ENCODE results near the gene PTH2. TPM values are rescaled to one million over a fixed set of nuclear protein-coding genes. Genes with fewer than 3 reads are reported as not detected.

The PTH2 gene
- total RNA-seq, 2 donors from 2014 or later: not detected

DNA sequence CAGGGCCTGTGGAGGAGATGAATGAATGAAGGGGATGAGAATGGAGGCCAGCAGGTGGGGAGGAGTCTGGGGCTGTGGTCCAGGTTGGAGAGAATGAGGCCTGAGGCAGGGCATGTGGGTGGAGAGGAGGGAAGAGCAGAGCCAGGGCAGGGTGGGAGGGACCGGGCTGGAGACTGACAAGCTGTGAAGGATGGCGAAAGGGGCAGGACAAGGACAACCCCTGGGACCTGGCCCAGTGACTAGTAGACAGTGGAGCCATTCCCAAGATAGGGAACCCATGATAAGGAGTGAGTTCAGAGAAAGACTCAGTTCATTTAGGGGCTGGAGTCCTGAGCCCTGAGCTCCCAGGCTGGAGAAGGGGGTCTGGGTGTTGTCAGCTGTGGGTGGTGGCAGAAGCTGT lies 3.0 kb downstream of the PTH2 start:
- no peak for ATAC-seq
- DNase-seq (ENCODE audit: low spot score): no peak
- H3K9me3 Mint-ChIP-seq: no peaks in the 10 kb centered on the region
- H3K36me3 Mint-ChIP-seq: no peaks in the 10 kb centered on the region
- no peak overlapping the region for H3K27ac Mint-ChIP-seq
- H3K4me3 Mint-ChIP-seq: no peak overlapping the region
- H3K4me1 Mint-ChIP-seq (ENCODE audit: low read depth in 2 of 2): peaks cover 25 to 28% of the 10 kb centered on the region in 2 donors
- H3K27me3 Mint-ChIP-seq: peaks cover 66 to 73% of the 10 kb centered on the region in 2 donors

DNA sequence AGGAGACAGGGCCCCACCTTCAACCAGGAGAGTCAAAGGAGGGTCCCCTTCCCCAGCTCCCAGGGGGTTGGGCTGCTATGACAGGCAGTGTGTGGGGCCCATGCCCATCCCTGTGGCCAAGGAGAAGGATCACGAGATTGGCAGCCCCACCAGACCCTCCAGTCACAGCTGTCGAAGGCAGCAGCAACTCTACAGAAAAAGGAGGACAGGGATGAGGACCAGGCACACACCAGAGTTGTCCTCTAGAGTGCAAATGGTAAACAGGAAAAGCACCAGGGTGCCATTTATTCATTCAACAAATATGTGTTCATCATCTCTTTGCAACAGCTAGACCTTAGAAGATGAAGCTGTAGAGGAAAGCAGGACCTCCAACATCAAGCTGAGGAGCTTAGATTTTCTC lies 4.1 kb downstream of the PTH2 start:
- no peak overlapping the region for H3K27ac Mint-ChIP-seq
- H3K27me3 Mint-ChIP-seq: peaks cover 60 to 65% of the 10 kb centered on the region in 2 donors
- DNase-seq (ENCODE audit: low spot score) (no peak), ATAC-seq (no peak)
- no peaks in the 10 kb centered on the region for H3K9me3 Mint-ChIP-seq
- H3K4me3 Mint-ChIP-seq: no peak overlapping the region
- no peaks in the 10 kb centered on the region for H3K36me3 Mint-ChIP-seq
- peaks cover 25 to 28% of the 10 kb centered on the region in 2 donors for H3K4me1 Mint-ChIP-seq (ENCODE audit: low read depth in 2 of 2)

DNA sequence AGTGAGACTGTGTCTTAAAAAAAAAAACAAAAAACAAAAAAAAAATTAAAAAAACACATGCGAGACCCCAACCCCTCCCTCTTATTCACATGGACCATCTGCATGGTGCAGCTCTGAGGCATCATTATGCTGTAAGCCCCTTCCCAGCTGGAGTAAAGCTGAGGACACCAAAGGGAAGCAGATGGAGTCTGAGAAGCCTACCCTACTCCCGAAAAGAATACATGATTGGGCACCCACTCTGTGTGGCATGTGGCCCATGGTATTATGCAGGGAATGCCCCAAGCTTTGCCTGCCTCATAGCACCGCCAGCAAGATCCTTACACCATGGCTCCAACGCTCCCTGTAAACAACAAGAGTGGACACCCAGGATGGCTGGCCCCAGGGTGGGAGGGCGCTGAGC lies 4.7 kb downstream of the PTH2 start:
- Mint-ChIP-seq H3K27ac (no peak overlapping the region), H3K4me1 (ENCODE audit: low read depth in 2 of 2) (peaks cover 19 to 22% of the 10 kb centered on the region in 2 donors), H3K4me3 (no peak overlapping the region), H3K9me3 (no peaks in the 10 kb centered on the region), H3K27me3 (peaks cover 54 to 59% of the 10 kb centered on the region in 2 donors), H3K36me3 (no peaks in the 10 kb centered on the region)
- ATAC-seq (no peak), DNase-seq (ENCODE audit: low spot score) (no peak)

DNA sequence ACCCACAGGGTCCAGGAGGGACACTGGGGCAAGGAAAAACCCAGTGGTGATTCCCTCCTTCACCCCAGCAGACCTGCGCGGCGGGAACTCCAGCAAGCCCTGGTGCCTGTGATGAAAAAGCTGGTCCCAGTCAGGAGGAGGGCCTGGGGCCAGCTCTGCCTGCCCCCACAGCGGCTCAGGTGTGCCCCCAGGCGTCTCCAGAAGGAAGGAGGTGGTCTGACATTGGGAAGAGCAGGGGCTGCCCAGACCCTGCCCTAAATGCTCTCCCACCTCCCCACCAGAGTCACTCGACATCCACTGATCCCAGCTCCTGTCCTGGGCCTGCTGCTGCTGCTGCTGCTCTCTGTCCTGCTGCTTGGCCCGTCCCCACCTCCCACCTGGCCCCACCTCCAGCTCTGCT lies 6.2 kb downstream of the PTH2 start:
- H3K4me3 Mint-ChIP-seq: no peak overlapping the region
- no peak overlapping the region for H3K27ac Mint-ChIP-seq
- no peak for DNase-seq (ENCODE audit: low spot score)
- H3K27me3 Mint-ChIP-seq: peaks cover 44 to 55% of the 10 kb centered on the region in 2 donors
- no peaks in the 10 kb centered on the region for H3K36me3 Mint-ChIP-seq
- no peaks in the 10 kb centered on the region for H3K9me3 Mint-ChIP-seq
- H3K4me1 Mint-ChIP-seq (ENCODE audit: low read depth in 2 of 2): peaks cover 10 to 12% of the 10 kb centered on the region in 2 donors
- no peak for ATAC-seq

GRCh38 chr19:49415810-49416200 lies 7.4 kb downstream of the PTH2 start:
- Mint-ChIP-seq H3K9me3 (no peaks in the 10 kb centered on the region), H3K4me3 (no peak overlapping the region), H3K27ac (no peak overlapping the region), H3K4me1 (ENCODE audit: low read depth in 2 of 2) (peaks cover 0 to 4% of the 10 kb centered on the region in 2 donors), H3K27me3 (peaks cover 32 to 44% of the 10 kb centered on the region in 2 donors), H3K36me3 (no peaks in the 10 kb centered on the region)
- ATAC-seq (no peak), DNase-seq (ENCODE audit: low spot score) (no peak)

- Mint-ChIP-seq H3K27ac (no peak overlapping the region), H3K36me3 (no peaks in the 10 kb centered on the region), H3K9me3 (no peaks in the 10 kb centered on the region), H3K4me1 (ENCODE audit: low read depth in 2 of 2) (peaks cover 0 to 4% of the 10 kb centered on the region in 2 donors), H3K27me3 (peaks cover 27 to 38% of the 10 kb centered on the region in 2 donors), H3K4me3 (no peak overlapping the region)
- DNase-seq (ENCODE audit: low spot score) (no peak), ATAC-seq (no peak)
Observed at GRCh38 chr19:49415102-49415809, 8.0 kb downstream of the PTH2 start.

DNA sequence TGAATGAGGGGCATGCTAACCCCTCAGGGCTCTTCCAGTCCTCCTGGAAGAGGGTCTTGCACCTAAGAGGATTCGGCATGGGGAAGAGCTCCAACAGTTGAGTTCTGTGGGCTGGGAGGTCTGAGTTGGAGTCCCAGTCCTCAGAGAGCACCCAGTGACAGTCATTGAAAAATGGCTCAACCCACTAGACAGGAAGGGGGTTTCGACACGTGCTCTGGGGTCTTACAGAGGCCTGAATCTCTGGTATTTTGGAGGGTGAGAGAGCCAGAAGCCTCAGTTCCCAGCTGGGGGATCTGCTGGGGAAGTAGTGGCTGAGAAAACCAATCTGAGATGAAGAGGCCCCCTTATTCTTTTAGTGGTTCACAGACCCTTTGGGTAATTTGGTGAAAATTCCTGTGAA lies 9.0 kb downstream of the PTH2 start:
- H3K27ac Mint-ChIP-seq: no peak overlapping the region

GRCh38 chr19:49413348-49413747 lies 9.9 kb downstream of the PTH2 start:
- Mint-ChIP-seq H3K4me1 (ENCODE audit: low read depth in 2 of 2) (peaks cover 9 to 13% of the 10 kb centered on the region in 2 donors), H3K4me3 (no peak overlapping the region), H3K9me3 (no peaks in the 10 kb centered on the region), H3K36me3 (no peaks in the 10 kb centered on the region), H3K27me3 (peaks cover 8 to 21% of the 10 kb centered on the region in 2 donors), H3K27ac (no peak overlapping the region)
- no peak for DNase-seq (ENCODE audit: low spot score)
- ATAC-seq: no peak

More for the DNA sequence above, 9.0 kb downstream of the PTH2 start:
- no peak for DNase-seq (ENCODE audit: low spot score)
- Mint-ChIP-seq H3K4me1 (ENCODE audit: low read depth in 2 of 2) (peaks cover 7 to 8% of the 10 kb centered on the region in 2 donors), H3K4me3 (no peak overlapping the region), H3K27me3 (peaks cover 17 to 28% of the 10 kb centered on the region in 2 donors), H3K36me3 (no peaks in the 10 kb centered on the region), H3K9me3 (no peaks in the 10 kb centered on the region)
- no peak for ATAC-seq

DNA sequence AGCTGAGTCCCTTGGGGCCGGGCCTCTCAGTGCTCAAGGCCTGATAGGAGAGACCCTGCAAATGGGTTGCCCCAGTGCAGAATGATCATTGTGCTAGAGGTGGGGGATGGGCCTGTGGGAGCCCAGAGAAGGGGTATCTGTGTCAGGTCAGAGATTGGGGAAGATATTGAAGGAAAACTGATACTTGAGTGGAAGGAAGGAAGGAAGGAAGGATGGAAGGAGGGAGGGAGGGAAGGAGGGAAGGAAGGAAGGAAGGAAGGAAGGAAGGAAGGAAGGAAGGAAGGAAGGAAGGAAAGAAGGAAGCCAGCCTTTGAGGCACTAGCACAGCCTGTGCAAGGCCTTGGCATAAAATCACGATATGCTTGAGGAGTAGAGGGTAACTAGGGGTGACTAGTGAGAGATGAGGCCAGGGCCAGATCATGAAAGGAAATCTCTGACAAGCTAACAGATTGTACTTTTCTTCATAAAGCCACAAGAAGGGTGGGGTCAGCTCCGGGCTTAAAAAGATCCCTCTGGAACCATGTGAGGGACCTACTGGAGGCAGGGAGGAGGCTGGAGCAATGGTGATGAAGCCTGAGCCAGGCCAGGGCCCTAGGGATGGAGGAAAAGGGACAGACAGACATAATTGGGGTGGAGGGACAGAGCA lies 11.4 kb downstream of the PTH2 start:
- DNase-seq (ENCODE audit: low spot score) (no peak), ATAC-seq (no peak)
- peaks cover 0 to 13% of the 10 kb centered on the region in 2 donors for H3K27me3 Mint-ChIP-seq
- no peak overlapping the region for H3K27ac Mint-ChIP-seq
- H3K4me1 Mint-ChIP-seq (ENCODE audit: low read depth in 2 of 2): peaks cover 9 to 13% of the 10 kb centered on the region in 2 donors
- no peaks in the 10 kb centered on the region for H3K9me3 Mint-ChIP-seq
- H3K36me3 Mint-ChIP-seq: no peaks in the 10 kb centered on the region
- no peak overlapping the region for H3K4me3 Mint-ChIP-seq

GRCh38 chr19:49409441-49410029 lies 13.7 kb downstream of the PTH2 start:
- Mint-ChIP-seq H3K9me3 (no peaks in the 10 kb centered on the region), H3K36me3 (no peaks in the 10 kb centered on the region), H3K4me3 (peak overlapping the region; percentile 40), H3K27ac (peak overlapping the region; percentile 40 to 78), H3K4me1 (ENCODE audit: low read depth in 2 of 2) (peaks cover 9 to 13% of the 10 kb centered on the region in 2 donors), H3K27me3 (peaks cover 0 to 10% of the 10 kb centered on the region in 2 donors)
- DNase-seq (ENCODE audit: low spot score) (no peak), ATAC-seq (peak in 1 of 2 donors; percentile 43)

DNA sequence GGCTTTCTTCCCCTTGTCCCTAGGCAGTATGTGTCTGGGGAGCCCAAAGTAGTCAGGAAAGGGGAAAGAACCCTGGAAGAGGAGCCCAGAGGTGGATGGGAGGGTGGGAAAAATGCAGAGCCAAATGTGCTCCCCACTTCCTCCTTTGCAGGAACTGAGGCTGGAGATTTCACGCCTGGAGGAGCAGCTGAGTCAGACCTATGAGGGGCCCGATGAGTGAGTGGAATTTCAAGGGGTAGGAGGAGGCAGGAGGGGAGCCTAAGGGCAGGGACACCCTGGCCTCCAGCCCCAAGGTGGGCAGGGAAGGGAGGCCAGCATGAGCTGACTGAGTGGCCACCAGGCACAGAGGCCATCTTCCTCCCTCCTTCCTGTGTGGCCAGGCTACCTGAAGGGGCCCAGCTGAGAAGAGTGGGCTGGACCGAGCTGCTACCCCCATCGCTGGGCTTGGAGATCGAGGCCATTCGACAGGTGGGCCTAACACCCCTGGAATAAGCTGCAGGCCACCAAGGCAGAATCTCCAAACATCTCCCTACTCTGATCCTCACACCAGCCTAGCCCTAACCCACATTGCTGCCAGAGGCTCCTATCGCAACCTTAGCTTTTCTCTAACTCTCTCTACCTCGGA lies 14.3 kb downstream of the PTH2 start:
- H3K27ac Mint-ChIP-seq: peak overlapping the region; percentile 40 to 78
- no peak for DNase-seq (ENCODE audit: low spot score)
- peak overlapping the region; percentile 40 for H3K4me3 Mint-ChIP-seq
- no peaks in the 10 kb centered on the region for H3K36me3 Mint-ChIP-seq
- H3K27me3 Mint-ChIP-seq: peaks cover 0 to 10% of the 10 kb centered on the region in 2 donors
- no peaks in the 10 kb centered on the region for H3K9me3 Mint-ChIP-seq
- H3K4me1 Mint-ChIP-seq (ENCODE audit: low read depth in 2 of 2): peaks cover 9 to 13% of the 10 kb centered on the region in 2 donors
- peak; percentile 19 to 25 for ATAC-seq

DNA sequence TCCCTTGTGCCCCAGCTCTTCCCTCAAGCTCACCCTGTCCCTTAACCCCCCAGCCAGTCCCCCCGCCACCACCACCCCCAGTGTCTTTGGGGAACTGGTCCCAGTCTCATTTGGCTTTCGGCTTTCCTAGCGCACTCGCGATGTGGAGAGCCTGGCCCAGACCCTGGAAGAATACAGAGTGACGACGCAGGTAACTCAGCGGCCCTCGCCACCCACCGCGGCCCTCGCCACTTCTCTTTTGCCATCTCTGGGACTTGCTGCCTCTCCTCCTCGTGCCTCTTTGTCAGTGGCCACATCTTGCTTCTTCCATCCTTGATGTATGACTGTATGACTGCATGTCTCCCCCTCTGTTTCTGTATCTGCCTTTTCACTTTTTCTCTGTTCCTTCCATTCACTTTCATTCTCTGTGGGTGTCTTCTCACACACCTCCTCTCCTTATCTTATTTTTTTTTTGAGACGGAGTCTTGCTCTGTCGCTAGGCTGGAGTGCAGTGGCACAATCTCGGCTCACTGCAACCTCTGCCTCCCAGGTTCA lies 15.7 kb downstream of the PTH2 start:
- Mint-ChIP-seq H3K27me3 (peaks cover 0 to 6% of the 10 kb centered on the region in 2 donors), H3K4me1 (ENCODE audit: low read depth in 2 of 2) (peaks cover 9 to 13% of the 10 kb centered on the region in 2 donors), H3K36me3 (no peaks in the 10 kb centered on the region), H3K9me3 (no peaks in the 10 kb centered on the region), H3K4me3 (no peak overlapping the region), H3K27ac (no peak overlapping the region)
- DNase-seq (ENCODE audit: low spot score) (no peak), ATAC-seq (peak in 1 of 2 donors; percentile 40)

DNA sequence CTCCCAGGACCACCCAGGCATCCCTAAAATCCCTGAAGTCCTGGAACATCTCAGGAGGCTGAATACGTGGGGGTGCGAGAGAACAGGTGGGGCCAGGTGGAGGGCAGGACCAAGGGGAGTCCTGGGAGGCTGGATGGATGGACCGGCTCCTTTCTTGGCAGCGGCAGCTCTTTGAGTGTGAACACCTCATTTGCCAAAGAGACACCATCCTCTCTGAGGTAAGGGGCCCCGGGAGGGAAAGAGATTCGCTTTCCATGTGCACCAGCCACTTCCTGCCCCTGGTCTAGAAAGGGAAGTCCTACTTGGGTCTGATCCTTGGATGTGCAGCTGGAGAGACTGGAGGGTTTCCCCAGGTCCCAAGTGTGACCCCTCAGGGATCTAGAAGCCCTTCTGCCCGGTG lies 16.2 kb downstream of the PTH2 start:
- DNase-seq (ENCODE audit: low spot score) (no peak), ATAC-seq (peak in 1 of 2 donors; percentile 61)
- H3K36me3 Mint-ChIP-seq: no peaks in the 10 kb centered on the region
- H3K4me1 Mint-ChIP-seq (ENCODE audit: low read depth in 2 of 2): peaks cover 9 to 13% of the 10 kb centered on the region in 2 donors
- peaks cover 0 to 1% of the 10 kb centered on the region in 2 donors for H3K27me3 Mint-ChIP-seq
- H3K4me3 Mint-ChIP-seq: no peak overlapping the region
- no peak overlapping the region for H3K27ac Mint-ChIP-seq
- H3K9me3 Mint-ChIP-seq: no peaks in the 10 kb centered on the region
